ENCODE measurements around the gene CD22.

GRCh38 chr19:35379992-35380391, 51.0 kb downstream of the CD22 start:
- no peak for TF ChIP-seq CTCF (IDR thresholded peaks at IDR 0.05)
- no peak for TF ChIP-seq EP300 (IDR thresholded peaks at IDR 0.05)
- no peak for TF ChIP-seq POLR2A (IDR thresholded peaks at IDR 0.05)

Measured in tibial nerve (tissue), 4 donors.